HepG2 (cell line): ENCODE results near the gene LACTBL1. TPM values are rescaled to one million over a fixed set of nuclear protein-coding genes. Genes with fewer than 3 reads are reported as not detected.

Experiments used
- ATAC-seq: fragments of 200-7000 bp; cut with Tn5 transposase; 3 replicates; pipeline ENCODE4 v1.9.1; 2020; ENCODE audit warnings: mild to moderate bottlenecking, moderate library complexity
- BruUV-seq: library from RNA; stranded (reverse); fragments of 400-500 nt; replicated peaks from 2 replicates; lab custom pipeline; 2021; lab: Mats Ljungman, UMichigan
- CTCF ChIA-PET: fragments of 300-600 bp; formaldehyde crosslinking; extraction: SDS; loops from one replicate; lab custom pipeline; 2021; ENCODE audit warnings: low total read pairs, inconsistent platforms, low intra/inter-chr PET ratio; lab: Yijun Ruan, JAX
- POLR2A ChIA-PET: fragments of 350-600 bp; sonication (Branson Sonifier 250); formaldehyde crosslinking; loops from one replicate; lab custom pipeline; 2020; ENCODE audit warnings: antibody characterized with exemption, inconsistent platforms; lab: Yijun Ruan, JAX
- DNase-seq: peaks from one replicate; pipeline ENCODE4 v3.0.0-alpha.2; 2015; ENCODE audit warnings: low spot score
- FAIRE-seq: peaks from 3 replicates; lab custom pipeline; 2011; peaks lifted over from hg19 to GRCh38; lab: Jason Lieb, UNC
- H2AFZ ChIP-seq: one replicate; pipeline ENCODE4 v1.6.1; 2011; ENCODE audit warnings: low read length, inconsistent platforms
- H3K27ac ChIP-seq: fragments of 300-600 bp; 3 replicates; pipeline ENCODE4 v1.8.0; 2011; ENCODE audit warnings: mixed run types, mild to moderate bottlenecking, mixed read lengths, low read length, inconsistent platforms; ENCODE audit not compliant: insufficient read depth; ENCODE audit errors: extremely low read length
- H3K27me3 ChIP-seq, 2 experiments: fragments of 200-600 bp in 1 of 2; 2 replicates in 1 of 2; 3 replicates in 1 of 2; pipeline versions ENCODE4 v1.6.0 to v1.8.0; 2011; ENCODE audit warnings: low read length in 2 of 2, mild to moderate bottlenecking in 2 of 2, moderate library complexity in 2 of 2, inconsistent platforms in 1 of 2; ENCODE audit not compliant: insufficient read depth in 2 of 2, control insufficient read depth in 1 of 2
- H3K36me3 ChIP-seq, 2 experiments: fragments of 200-600 bp in 1 of 2; replicated peaks in 1 of 2; 2 replicates in 1 of 2; 3 replicates in 1 of 2; pipeline versions ENCODE4 v1.5.1 to v1.8.0; 2011; ENCODE audit warnings: low read length in 2 of 2, inconsistent platforms in 1 of 2; ENCODE audit not compliant: insufficient read depth in 2 of 2, control insufficient read depth in 1 of 2
- H3K4me1 ChIP-seq: 2 replicates; pipeline ENCODE4 v1.5.1; 2012; ENCODE audit warnings: low read length, inconsistent platforms; ENCODE audit not compliant: insufficient read depth
- H3K4me2 ChIP-seq: 2 replicates; pipeline ENCODE4 v1.6.0; 2011; ENCODE audit warnings: low read depth, low read length, inconsistent platforms
- H3K4me3 ChIP-seq, 3 experiments: fragments of 200-600 bp in 1 of 3; sonication (generic), shearing (Covaris generic) in 1 of 3; replicated peaks in 1 of 3; 2 replicates each; pipeline ENCODE4 v1.5.1; 2011 to 2016; ENCODE audit warnings: low read length in 3 of 3, inconsistent platforms in 2 of 3, low read depth in 2 of 3, mild to moderate bottlenecking in 2 of 3, control low read depth in 1 of 3, mixed read lengths in 1 of 3; ENCODE audit not compliant: insufficient read depth in 1 of 3
- H3K79me2 ChIP-seq: one replicate; pipeline ENCODE4 v1.6.1; 2011; ENCODE audit warnings: low read length, inconsistent platforms; ENCODE audit not compliant: insufficient read depth
- H3K9ac ChIP-seq: 2 replicates; pipeline ENCODE4 v1.6.0; 2011; ENCODE audit warnings: mild to moderate bottlenecking, low read depth, low read length, inconsistent platforms; ENCODE audit not compliant: insufficient read depth
- H3K9me3 ChIP-seq: 2 replicates; pipeline ENCODE4 v1.5.1; 2012; ENCODE audit warnings: mild to moderate bottlenecking, low read length
- H4K20me1 ChIP-seq: 2 replicates; pipeline ENCODE4 v1.6.0; 2011; ENCODE audit warnings: inconsistent platforms, mild to moderate bottlenecking, low read length, moderate library complexity; ENCODE audit not compliant: insufficient read depth
- HNF1A ChIP-seq, 2 experiments: sonication (generic) in 1 of 2; formaldehyde crosslinking in 1 of 2; IDR thresholded peaks; 2 replicates each; pipeline versions ENCODE4 v1.4.0 to v1.6.1; 2016 to 2020; ENCODE audit warnings: borderline replicate concordance in 1 of 2, low read depth in 1 of 2, mild to moderate bottlenecking in 1 of 2, missing genetic modification reagents in 1 of 2
- MIER3 ChIP-seq: IDR thresholded peaks from 2 replicates; pipeline ENCODE4 v1.6.1; 2016; ENCODE audit warnings: missing compliant biosample characterization, borderline replicate concordance
- MXD1 ChIP-seq: sonication (generic); formaldehyde crosslinking; IDR thresholded peaks from 2 replicates; pipeline ENCODE4 v1.4.0; 2020; ENCODE audit warnings: mild to moderate bottlenecking, missing genetic modification reagents
- WIZ ChIP-seq: sonication (generic); formaldehyde crosslinking; IDR thresholded peaks from 2 replicates; pipeline ENCODE4 v1.5.1; 2020; ENCODE audit warnings: mild to moderate bottlenecking, missing genetic modification reagents
- ZBTB44 ChIP-seq: sonication (generic); formaldehyde crosslinking; IDR thresholded peaks from 2 replicates; pipeline ENCODE4 v1.4.0; 2020; ENCODE audit warnings: missing genetic modification reagents
- WGBS: methylation state at CpG from one replicate; pipeline ENCODE4 v1.1.6; 2017; ENCODE audit warnings: low lambda C conversion rate; 5-methylcytosine and 5-hydroxymethylcytosine counted together
- in situ Hi-C: cut with HindIII; loops from 2 replicates; pipeline ENCODE4 v1.10.0; 2017; ENCODE audit warnings: low pct_unique_long_range_greater_than_20kb; ENCODE audit not compliant: extremely low pct_ligation_motif_present
- intact Hi-C: fragments of 100-400 bp; cut with micrococcal nuclease; formaldehyde crosslinking; loops from one replicate; pipeline ENCODE4 v1.10.0; 2022; ENCODE audit not compliant: unreplicated experiment
- polyA plus RNA-seq, 8 experiments: library from polyadenylated mRNA; depleted of rRNA in 3 of 8; stranded (reverse) in 7 of 8; unstranded in 1 of 8; fragments of >200 nt; fragmentation: Illumina TruSeq in 4 of 8; extraction: Trizol in 4 of 8; gene quantifications; 2 replicates each; pipeline versions ENCODE4 v1.2.1 to v1.2.3, GENCODE V29; 2011 to 2016; ENCODE audit warnings: low read depth in 4 of 8, missing spikeins in 1 of 8, mixed read lengths in 1 of 8; ENCODE audit not compliant: insufficient read depth in 1 of 8
- total RNA-seq, 5 experiments: library from RNA; depleted of rRNA; stranded (reverse); fragments of >200 nt; fragmentation: Illumina TruSeq; extraction: Trizol; gene quantifications; 2 replicates each; pipeline ENCODE4 v1.2.3, GENCODE V29; 2016; ENCODE audit warnings: low read depth in 1 of 5

Gene LACTBL1
- total and polyA plus RNA-seq, 2 of the 13 experiments (the other 11 are each of a cell fraction or from before 2014, with no cell fraction given) = 0.12 to 1.3 TPM

- Histone ChIP-seq H4K20me1 (no peaks in the 10 kb centered on the region), H3K9me3 (no peaks in the 10 kb centered on the region), H3K4me3 (no peak overlapping the region), H3K27ac (no peak overlapping the region), H3K27me3 (no peaks in the 10 kb centered on the region), H3K9ac (no peak overlapping the region), H3K36me3 (no peaks in the 10 kb centered on the region), H3K79me2 (no peaks in the 10 kb centered on the region), H3K4me1 (peaks cover 10% of the 10 kb centered on the region), H2AFZ (no peak overlapping the region), H3K4me2 (no peak overlapping the region)
- CTCF ChIA-PET = no interaction called here
- POLR2A ChIA-PET = no interaction called here
- BruUV-seq = no TSS peak
- ATAC-seq = no peak
- WGBS = 85% methylated on average over 3 of the region's 3 CpGs
- DNase-seq = no peak
- in situ Hi-C loops = no loop called here
- no peak for FAIRE-seq
- TF ChIP-seq MXD1 (CRISPR knock-in tag) (no peak), ZBTB44 (CRISPR knock-in tag) (no peak), HNF1A (IDR thresholded peaks at IDR 0.05; ENCODE audit: low read depth) (no peak), HNF1A (CRISPR knock-in tag; IDR thresholded peaks at IDR 0.05; ENCODE audit: borderline replicate concordance) (no peak), MIER3 (no peak), WIZ (no peak)
- intact Hi-C loops = no loop called here
These were observed 37.2 kb downstream of the LACTBL1 start for GRCh38 chr1:22935433-22935832.
